GM10266 (cell line): ENCODE results near the gene CD79A.

Experiments
- DNase-seq: peaks from one replicate; pipeline ENCODE4 v3.0.0; 2012; ENCODE audit errors: extremely low spot score
- CTCF ChIP-seq: IDR thresholded peaks from 2 replicates; pipeline ENCODE4 v1.5.1; 2012; ENCODE audit warnings: mild to moderate bottlenecking, low read depth; ENCODE audit not compliant: control insufficient read depth, insufficient read depth; ENCODE audit errors: missing control alignments

The CD79A gene

GRCh38 chr19:41862445-41862986, 14.6 kb upstream of the CD79A start:
- DNase-seq: no peak
- no peak for TF ChIP-seq CTCF

GRCh38 chr19:41863209-41863931, 13.7 kb upstream of the CD79A start:
- TF ChIP-seq CTCF: no peak
- DNase-seq: no peak

DNA sequence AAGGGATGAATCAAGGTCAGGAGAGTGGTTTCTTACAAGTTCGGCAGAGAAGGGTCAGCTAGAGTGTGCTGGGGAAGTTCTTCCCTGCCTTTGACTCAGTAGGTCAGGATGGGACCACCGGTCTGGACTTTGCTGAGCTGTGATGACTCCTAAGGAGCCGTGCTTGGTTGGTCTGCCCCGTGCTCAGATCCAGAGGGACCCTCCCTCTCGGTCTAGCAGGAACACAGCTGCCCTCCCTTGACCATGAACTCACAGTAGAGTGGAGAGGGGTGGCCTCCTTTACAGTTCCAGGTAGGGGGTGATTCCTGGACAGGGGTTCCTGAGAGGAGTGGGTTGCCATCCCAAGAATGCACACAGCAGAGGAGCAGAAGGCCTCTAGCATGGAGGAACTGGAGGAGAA, 12.7 kb upstream of the CD79A start:
- no peak for TF ChIP-seq CTCF
- DNase-seq: no peak

- DNase-seq: no peak
- no peak for TF ChIP-seq CTCF
Observed at GRCh38 chr19:41866284-41866683, 10.8 kb upstream of the CD79A start.

GRCh38 chr19:41868120-41868988, 8.7 kb upstream of the CD79A start:
- no peak for DNase-seq
- no peak for TF ChIP-seq CTCF

DNA sequence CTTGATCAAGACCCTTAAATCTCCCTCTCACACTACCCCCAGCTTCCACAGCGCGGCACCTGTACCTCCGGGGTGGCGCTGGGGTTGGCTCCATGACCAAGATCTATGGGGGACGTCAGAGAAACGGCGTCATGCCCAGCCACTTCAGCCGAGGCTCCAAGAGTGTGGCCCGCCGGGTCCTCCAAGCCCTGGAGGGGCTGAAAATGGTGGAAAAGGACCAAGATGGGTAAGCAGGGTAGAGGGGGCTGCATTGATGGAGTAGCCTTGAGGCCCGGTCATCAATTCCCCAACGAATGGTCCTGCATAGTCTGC, 8.1 kb upstream of the CD79A start:
- DNase-seq: no peak
- TF ChIP-seq CTCF: no peak
